Mesodermal cell (in vitro differentiated cells): Measurements from ENCODE around the gene TEDC2.

Source experiments
- H3K27ac ChIP-seq: 2 replicates; pipeline ENCODE4 v1.7.0; 2013; ENCODE audit warnings: mild to moderate bottlenecking, low read depth, low read length, moderate library complexity; ENCODE audit not compliant: severe bottlenecking
- H3K36me3 ChIP-seq: 2 replicates; pipeline ENCODE4 v1.7.1; 2013; ENCODE audit warnings: mild to moderate bottlenecking, low read length, moderate library complexity; ENCODE audit not compliant: control insufficient read depth, insufficient read depth
- H3K4me1 ChIP-seq: one replicate; pipeline ENCODE4 v1.7.1; 2013; ENCODE audit warnings: mild to moderate bottlenecking, low read length; ENCODE audit not compliant: insufficient read depth, control insufficient read depth, poor library complexity, severe bottlenecking
- H3K4me3 ChIP-seq: 2 replicates; pipeline ENCODE4 v1.7.0; 2013; ENCODE audit warnings: low read length, control low read depth, mild to moderate bottlenecking; ENCODE audit not compliant: insufficient read depth, poor library complexity, severe bottlenecking; ENCODE audit errors: extremely low read depth
- H3K9me3 ChIP-seq: 2 replicates; pipeline ENCODE4 v1.7.1; 2013; ENCODE audit warnings: mild to moderate bottlenecking, low read length, moderate library complexity; ENCODE audit not compliant: control insufficient read depth
- WGBS, 2 experiments: methylation state at CpG; one replicate each; pipeline ENCODE4 v1.1.5; 2013; ENCODE audit warnings: missing lambda C conversion rate in 2 of 2; ENCODE audit not compliant: insufficient coverage in 2 of 2; 5-methylcytosine and 5-hydroxymethylcytosine counted together

TEDC2 gene

GRCh38 chr16:2466667-2467527 lies 7.0 kb downstream of the TEDC2 start:
- H3K4me3 ChIP-seq: no peak overlapping the region
- H3K27ac ChIP-seq: no peak overlapping the region

GRCh38 chr16:2467528-2468232 lies 7.8 kb downstream of the TEDC2 start:
- Histone ChIP-seq H3K36me3 (peaks cover 2% of the 10 kb centered on the region), H3K4me3 (peak overlapping the region; percentile 33), H3K9me3 (no peaks in the 10 kb centered on the region), H3K27ac (no peak overlapping the region), H3K4me1 (peaks cover 19% of the 10 kb centered on the region)
- WGBS, 2 experiments: 4 to 5% methylated on average over 54 to 66 of the region's 80 CpGs

More at GRCh38 chr16:2466667-2467527, 7.0 kb downstream of the TEDC2 start:
- peaks cover 18% of the 10 kb centered on the region for H3K4me1 ChIP-seq
- WGBS, 2 experiments: 92 to 94% methylated on average over 25 to 29 of the region's 29 CpGs
- H3K9me3 ChIP-seq: no peaks in the 10 kb centered on the region
- peaks cover 10% of the 10 kb centered on the region for H3K36me3 ChIP-seq

- peaks cover 19% of the 10 kb centered on the region for H3K4me1 ChIP-seq
- H3K4me3 ChIP-seq: peak overlapping the region; percentile 33
- no peak overlapping the region for H3K27ac ChIP-seq
- 2 to 6% methylated on average over 22 to 36 of the region's 38 CpGs for WGBS, 2 experiments
- no peaks in the 10 kb centered on the region for H3K9me3 ChIP-seq
- H3K36me3 ChIP-seq: no peaks in the 10 kb centered on the region
Measured at GRCh38 chr16:2468233-2468724, 8.4 kb downstream of the TEDC2 start.

- Histone ChIP-seq H3K4me1 (peaks cover 15% of the 10 kb centered on the region), H3K27ac (no peak overlapping the region), H3K4me3 (peak overlapping the region; percentile 33), H3K36me3 (no peaks in the 10 kb centered on the region), H3K9me3 (no peaks in the 10 kb centered on the region)
- 29 to 44% methylated on average over 1 to 5 of the region's 14 CpGs for WGBS, 2 experiments
Measured at GRCh38 chr16:2468725-2469398, 9.0 kb downstream of the TEDC2 start.

- peaks cover 14% of the 10 kb centered on the region for H3K4me1 ChIP-seq
- H3K27ac ChIP-seq: no peak overlapping the region
- no peak overlapping the region for H3K4me3 ChIP-seq
Measured at GRCh38 chr16:2469399-2470233, 9.7 kb downstream of the TEDC2 start.

GRCh38 chr16:2470234-2470601 lies 10.3 kb downstream of the TEDC2 start:
- 87 to 91% methylated on average over 4 to 5 of the region's 7 CpGs for WGBS, 2 experiments
- H3K4me3 ChIP-seq: no peak overlapping the region
- peaks cover 14% of the 10 kb centered on the region for H3K4me1 ChIP-seq
- H3K36me3 ChIP-seq: no peaks in the 10 kb centered on the region
- H3K27ac ChIP-seq: no peak overlapping the region
- no peaks in the 10 kb centered on the region for H3K9me3 ChIP-seq

More at GRCh38 chr16:2469399-2470233, 9.7 kb downstream of the TEDC2 start:
- H3K9me3 ChIP-seq: no peaks in the 10 kb centered on the region
- no peaks in the 10 kb centered on the region for H3K36me3 ChIP-seq
- 79 to 86% methylated on average over 11 to 16 of the region's 16 CpGs for WGBS, 2 experiments

GRCh38 chr16:2470603-2471015 lies 10.7 kb downstream of the TEDC2 start:
- 51 to 64% methylated on average over 6 to 9 of the region's 9 CpGs for WGBS, 2 experiments
- Histone ChIP-seq H3K36me3 (no peaks in the 10 kb centered on the region), H3K9me3 (no peaks in the 10 kb centered on the region), H3K27ac (no peak overlapping the region), H3K4me3 (peak overlapping the region; percentile 32), H3K4me1 (peaks cover 16% of the 10 kb centered on the region)

GRCh38 chr16:2471016-2471652 lies 11.2 kb downstream of the TEDC2 start, which contains the start of gene NTN3:
TSS of gene NTN3 (plus strand) at chr16:2471297. CDS start at chr16:2471702, 405 bp downstream.
- WGBS, 2 experiments: 1 to 2% methylated on average over 22 to 37 of the region's 59 CpGs
- H3K36me3 ChIP-seq: no peaks in the 10 kb centered on the region
- H3K4me3 ChIP-seq: peak within 1 kb of the TSS; percentile 32

GRCh38 chr16:2471653-2472487 lies 12.0 kb downstream of the TEDC2 start:
- Histone ChIP-seq H3K9me3 (no peaks in the 10 kb centered on the region), H3K4me1 (peaks cover 18% of the 10 kb centered on the region), H3K36me3 (no peaks in the 10 kb centered on the region), H3K4me3 (peak overlapping the region; percentile 32), H3K27ac (no peak overlapping the region)
- WGBS, 2 experiments: 47 to 48% methylated on average over 42 to 61 of the region's 61 CpGs

More at GRCh38 chr16:2471016-2471652, 11.2 kb downstream of the TEDC2 start, which contains the start of gene NTN3:
- Histone ChIP-seq H3K9me3 (no peaks in the 10 kb centered on the region), H3K27ac (no peak within 1 kb of the TSS), H3K4me1 (peaks cover 18% of the 10 kb centered on the region)
